Endothelial cell of umbilical vein (primary cell): ENCODE measurements around the gene CARS1. TPM values are rescaled to one million over a fixed set of nuclear protein-coding genes. Genes with fewer than 3 reads are reported as not detected.

Experiments
- BruUV-seq: library from RNA; stranded (reverse); fragments of 400-500 nt; replicated peaks from 2 replicates; lab custom pipeline; 2021; lab: Mats Ljungman, UMichigan
- CTCF ChIA-PET: fragments of 300-600, 350-600 bp; sonication (Branson Sonifier 250); formaldehyde crosslinking; loops from one replicate; lab custom pipeline; 2021; ENCODE audit warnings: antibody characterized with exemption, inconsistent platforms; lab: Charles Lee
- POLR2A ChIA-PET: fragments of 300-600, 350-600 bp; sonication (Branson Sonifier 250); formaldehyde crosslinking; loops from one replicate; lab custom pipeline; 2021; ENCODE audit warnings: antibody characterized with exemption, inconsistent platforms; lab: Charles Lee
- DNase-seq: peaks from one replicate; pipeline ENCODE4 v3.0.0-alpha.2; 2011; ENCODE audit warnings: low read depth, low spot score
- FAIRE-seq: peaks from 2 replicates; lab custom pipeline; 2011; peaks lifted over from hg19 to GRCh38; lab: Jason Lieb, UNC
- H2AFZ ChIP-seq: 2 replicates; pipeline ENCODE4 v1.6.0; 2012; ENCODE audit warnings: low read depth, low read length, control low read depth, inconsistent platforms
- H3K27ac ChIP-seq: 2 replicates; pipeline ENCODE4 v1.5.1; 2011; ENCODE audit warnings: low read depth, mild to moderate bottlenecking, control low read depth, low read length, moderate library complexity; ENCODE audit not compliant: insufficient read depth
- H3K27me3 ChIP-seq, 2 experiments: 2 replicates each; pipeline versions ENCODE4 v1.6.0 to v1.6.1; 2011; ENCODE audit warnings: low read length in 2 of 2, mixed read lengths in 1 of 2; ENCODE audit not compliant: control insufficient read depth in 2 of 2, insufficient read depth in 2 of 2
- H3K36me3 ChIP-seq, 2 experiments: 2 replicates in 1 of 2; 3 replicates in 1 of 2; pipeline ENCODE4 v1.5.1; 2011; ENCODE audit warnings: low read length in 2 of 2, mild to moderate bottlenecking in 1 of 2, moderate library complexity in 1 of 2; ENCODE audit not compliant: control insufficient read depth in 2 of 2, insufficient read depth in 2 of 2; ENCODE audit errors: extremely low read depth in 1 of 2
- H3K4me1 ChIP-seq: 3 replicates; pipeline ENCODE4 v1.5.1; 2011; ENCODE audit warnings: mild to moderate bottlenecking, low read length; ENCODE audit not compliant: control insufficient read depth, insufficient read depth; ENCODE audit errors: extremely low read depth
- H3K4me2 ChIP-seq: 2 replicates; pipeline ENCODE4 v1.6.1; 2011; ENCODE audit warnings: low read length, control low read depth, mixed read lengths; ENCODE audit not compliant: insufficient read depth
- H3K4me3 ChIP-seq, 3 experiments: fragments of 200-600 bp in 1 of 3; sonication (generic), shearing (Covaris generic) in 1 of 3; replicated peaks in 1 of 3; 2 replicates each; pipeline ENCODE4 v1.5.1; 2011 to 2016; ENCODE audit warnings: control low read depth in 3 of 3, low read length in 3 of 3, mild to moderate bottlenecking in 2 of 3, inconsistent platforms in 1 of 3, low read depth in 1 of 3, moderate library complexity in 1 of 3; ENCODE audit not compliant: insufficient read depth in 1 of 3
- H3K79me2 ChIP-seq: 2 replicates; pipeline ENCODE4 v1.6.0; 2012; ENCODE audit warnings: low read length, inconsistent platforms; ENCODE audit not compliant: control insufficient read depth, insufficient read depth
- H3K9ac ChIP-seq: replicated peaks from 2 replicates; pipeline ENCODE3; 2011; ENCODE audit warnings: low read length, control low read depth; ENCODE audit not compliant: insufficient read depth; ENCODE audit errors: extremely low read depth
- H3K9me1 ChIP-seq: replicated peaks from 3 replicates; pipeline ENCODE4 v1.6.0; 2011; ENCODE audit warnings: mild to moderate bottlenecking, low read length; ENCODE audit not compliant: control insufficient read depth, insufficient read depth; ENCODE audit errors: extremely low read depth
- H3K9me3 ChIP-seq: replicated peaks from 2 replicates; pipeline ENCODE4 v1.5.1; 2012; ENCODE audit warnings: low read length, inconsistent platforms; ENCODE audit not compliant: control insufficient read depth, insufficient read depth
- H4K20me1 ChIP-seq: replicated peaks from 2 replicates; pipeline ENCODE3; 2011; ENCODE audit warnings: mild to moderate bottlenecking, low read length; ENCODE audit not compliant: control insufficient read depth, insufficient read depth; ENCODE audit errors: extremely low read depth
- JUN ChIP-seq: IDR thresholded peaks from 2 replicates; pipeline ENCODE4 v1.6.1; 2011; ENCODE audit warnings: borderline replicate concordance, low read depth; ENCODE audit not compliant: insufficient read length, insufficient read depth
- MAX ChIP-seq: IDR thresholded peaks from 2 replicates; pipeline ENCODE4 v1.6.1; 2011; ENCODE audit not compliant: insufficient read depth, insufficient read length
- MYC ChIP-seq: IDR thresholded peaks from one replicate; pipeline ENCODE4 v1.6.1; 2011; ENCODE audit warnings: mild to moderate bottlenecking, low read depth, low read length
- POLR2AphosphoS5 ChIP-seq: IDR thresholded peaks from 2 replicates; pipeline ENCODE4 v1.6.1; 2012; ENCODE audit warnings: low read depth, mild to moderate bottlenecking, control low read depth, low read length, moderate library complexity; ENCODE audit not compliant: insufficient read depth
- dilution Hi-C: fragments of 300-500 bp; cut with MboI; formaldehyde crosslinking; loops from one replicate; pipeline ENCODE4 v1.15.0; 2019; ENCODE audit warnings: low sequenced_read_pairs; ENCODE audit not compliant: extremely low pct_ligation_motif_present
- intact Hi-C: fragments of 100-400 bp; cut with micrococcal nuclease; formaldehyde crosslinking; loops from one replicate; pipeline ENCODE4 v1.10.0; 2022
- polyA plus RNA-seq, 4 experiments: library from polyadenylated mRNA; depleted of rRNA in 3 of 4; stranded (reverse) in 3 of 4; unstranded in 1 of 4; fragments of >200 nt; gene quantifications; 2 replicates each; pipeline versions ENCODE4 v1.2.1 to v1.2.3, GENCODE V29; 2011 to 2012; ENCODE audit warnings: missing spikeins in 1 of 4
- total RNA-seq: library from RNA; stranded (reverse); gene quantifications from 2 replicates; pipeline ENCODE4 v1.2.3, GENCODE V29; 2021
- TF ChIP-seq, protein P1 (sequence below), 2 donors: IDR thresholded peaks; 1 replicate in 1 of 2; 2 replicates in 1 of 2; pipeline ENCODE4 v1.5.1; 2011; ENCODE audit warnings: low read length in 2 of 2, mild to moderate bottlenecking in 2 of 2, moderate library complexity in 2 of 2, control low read depth in 1 of 2, inconsistent platforms in 1 of 2, low read depth in 1 of 2; ENCODE audit not compliant: insufficient read depth in 1 of 2; ENCODE audit errors: extremely low read depth in 1 of 2

The CARS1 gene
- total and polyA plus RNA-seq, 2 donors (not counting 3 experiments of a cell fraction or from before 2014, with no cell fraction given): 43.5 to 66.2 TPM

- BruUV-seq: no TSS peak
- intact Hi-C loops (loop anchor here (1.0 to 2.0 kb wide), 2 partner anchors 13 to 42 kb away; no protein-coding TSS in a partner anchor), dilution Hi-C loops (no loop called here)
- Histone ChIP-seq H3K27me3 (no peaks in the 10 kb centered on the region), H3K9me3 (no peaks in the 10 kb centered on the region), H3K79me2 (peaks cover 89% of the 10 kb centered on the region), H3K4me3 (no peak overlapping the region), H3K27ac (peak overlapping the region; percentile 57), H3K4me2 (no peak overlapping the region), H3K4me1 (peaks cover 12% of the 10 kb centered on the region), H2AFZ (no peak overlapping the region), H3K9ac (peak overlapping the region; percentile 23), H3K36me3 (peaks cover 0 to 5% of the 10 kb centered on the region in 2 experiments), H3K9me1 (no peaks in the 10 kb centered on the region), H4K20me1 (no peaks in the 10 kb centered on the region)
- TF ChIP-seq, protein P1, sequence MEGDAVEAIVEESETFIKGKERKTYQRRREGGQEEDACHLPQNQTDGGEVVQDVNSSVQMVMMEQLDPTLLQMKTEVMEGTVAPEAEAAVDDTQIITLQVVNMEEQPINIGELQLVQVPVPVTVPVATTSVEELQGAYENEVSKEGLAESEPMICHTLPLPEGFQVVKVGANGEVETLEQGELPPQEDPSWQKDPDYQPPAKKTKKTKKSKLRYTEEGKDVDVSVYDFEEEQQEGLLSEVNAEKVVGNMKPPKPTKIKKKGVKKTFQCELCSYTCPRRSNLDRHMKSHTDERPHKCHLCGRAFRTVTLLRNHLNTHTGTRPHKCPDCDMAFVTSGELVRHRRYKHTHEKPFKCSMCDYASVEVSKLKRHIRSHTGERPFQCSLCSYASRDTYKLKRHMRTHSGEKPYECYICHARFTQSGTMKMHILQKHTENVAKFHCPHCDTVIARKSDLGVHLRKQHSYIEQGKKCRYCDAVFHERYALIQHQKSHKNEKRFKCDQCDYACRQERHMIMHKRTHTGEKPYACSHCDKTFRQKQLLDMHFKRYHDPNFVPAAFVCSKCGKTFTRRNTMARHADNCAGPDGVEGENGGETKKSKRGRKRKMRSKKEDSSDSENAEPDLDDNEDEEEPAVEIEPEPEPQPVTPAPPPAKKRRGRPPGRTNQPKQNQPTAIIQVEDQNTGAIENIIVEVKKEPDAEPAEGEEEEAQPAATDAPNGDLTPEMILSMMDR (IDR thresholded peaks at IDR 0.05; ENCODE audit: extremely low read depth in 1 of 2, insufficient read depth in 1 of 2, low read depth in 1 of 2, low read length in 2 of 2): peak; percentile 27 to 29
- TF ChIP-seq MYC (no peak), MAX (peak; percentile 69), POLR2AphosphoS5 (peak; percentile 25), JUN (peak; percentile 67)
- FAIRE-seq (peak; percentile 97), DNase-seq (peak; percentile 78)
- ChIA-PET POLR2A (interaction anchor here (1.0 kb wide), 1 partner anchor 42 kb away, joined by 4 read pairs; no protein-coding TSS in a partner anchor), CTCF (interaction anchor here (0.6 to 3.7 kb wide), 10 partner anchors 9 to 359 kb away, joined by 3 to 85 read pairs (median 4); partner anchors contain the start of gene NAP1L4)
Measured at GRCh38 chr11:3049430-3050243, 7.6 kb downstream of the CARS1 start.
